Measurements from ENCODE around the gene VLDLR.

GRCh38 chr9:2666569-2666968 is 45.0 kb downstream of the VLDLR start:
- TF ChIP-seq, protein P1, sequence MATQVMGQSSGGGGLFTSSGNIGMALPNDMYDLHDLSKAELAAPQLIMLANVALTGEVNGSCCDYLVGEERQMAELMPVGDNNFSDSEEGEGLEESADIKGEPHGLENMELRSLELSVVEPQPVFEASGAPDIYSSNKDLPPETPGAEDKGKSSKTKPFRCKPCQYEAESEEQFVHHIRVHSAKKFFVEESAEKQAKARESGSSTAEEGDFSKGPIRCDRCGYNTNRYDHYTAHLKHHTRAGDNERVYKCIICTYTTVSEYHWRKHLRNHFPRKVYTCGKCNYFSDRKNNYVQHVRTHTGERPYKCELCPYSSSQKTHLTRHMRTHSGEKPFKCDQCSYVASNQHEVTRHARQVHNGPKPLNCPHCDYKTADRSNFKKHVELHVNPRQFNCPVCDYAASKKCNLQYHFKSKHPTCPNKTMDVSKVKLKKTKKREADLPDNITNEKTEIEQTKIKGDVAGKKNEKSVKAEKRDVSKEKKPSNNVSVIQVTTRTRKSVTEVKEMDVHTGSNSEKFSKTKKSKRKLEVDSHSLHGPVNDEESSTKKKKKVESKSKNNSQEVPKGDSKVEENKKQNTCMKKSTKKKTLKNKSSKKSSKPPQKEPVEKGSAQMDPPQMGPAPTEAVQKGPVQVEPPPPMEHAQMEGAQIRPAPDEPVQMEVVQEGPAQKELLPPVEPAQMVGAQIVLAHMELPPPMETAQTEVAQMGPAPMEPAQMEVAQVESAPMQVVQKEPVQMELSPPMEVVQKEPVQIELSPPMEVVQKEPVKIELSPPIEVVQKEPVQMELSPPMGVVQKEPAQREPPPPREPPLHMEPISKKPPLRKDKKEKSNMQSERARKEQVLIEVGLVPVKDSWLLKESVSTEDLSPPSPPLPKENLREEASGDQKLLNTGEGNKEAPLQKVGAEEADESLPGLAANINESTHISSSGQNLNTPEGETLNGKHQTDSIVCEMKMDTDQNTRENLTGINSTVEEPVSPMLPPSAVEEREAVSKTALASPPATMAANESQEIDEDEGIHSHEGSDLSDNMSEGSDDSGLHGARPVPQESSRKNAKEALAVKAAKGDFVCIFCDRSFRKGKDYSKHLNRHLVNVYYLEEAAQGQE (IDR thresholded peaks at IDR 0.05; ENCODE audit: insufficient read depth in 1 of 2, low read depth in 2 of 2, low read length in 1 of 2) = no peak
- TF ChIP-seq CTCF (IDR thresholded peaks at IDR 0.05) (no peak), POLR2AphosphoS5 (IDR thresholded peaks at IDR 0.05; ENCODE audit: low read depth, low read length) (no peak)
